HG03521 (cell line): Measurements from ENCODE around the gene TRMU.

Experiments
- ATAC-seq: cut with Tn5 transposase; IDR thresholded peaks from one replicate; pipeline ENCODE4 v1.9.1; 2021; ENCODE audit warnings: mild to moderate bottlenecking, moderate library complexity; ENCODE audit not compliant: unreplicated experiment

The TRMU gene

DNA sequence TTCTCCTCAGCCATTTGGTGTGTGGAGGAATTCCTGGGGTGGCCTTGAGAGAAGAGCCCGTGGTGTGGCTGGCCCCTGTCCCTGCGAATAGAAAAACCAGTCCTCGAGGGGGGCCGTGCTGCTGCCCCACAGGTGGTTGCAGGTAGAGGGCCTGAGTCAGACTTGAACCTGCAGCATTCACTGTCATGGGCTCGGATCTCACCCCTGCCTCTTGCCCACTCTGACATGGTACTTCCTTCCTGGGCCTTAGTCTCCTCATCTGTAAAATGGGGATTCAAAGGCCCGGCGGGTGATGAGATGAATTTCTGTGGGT is 19.4 kb downstream of the TRMU start:
- ATAC-seq: no peak

DNA sequence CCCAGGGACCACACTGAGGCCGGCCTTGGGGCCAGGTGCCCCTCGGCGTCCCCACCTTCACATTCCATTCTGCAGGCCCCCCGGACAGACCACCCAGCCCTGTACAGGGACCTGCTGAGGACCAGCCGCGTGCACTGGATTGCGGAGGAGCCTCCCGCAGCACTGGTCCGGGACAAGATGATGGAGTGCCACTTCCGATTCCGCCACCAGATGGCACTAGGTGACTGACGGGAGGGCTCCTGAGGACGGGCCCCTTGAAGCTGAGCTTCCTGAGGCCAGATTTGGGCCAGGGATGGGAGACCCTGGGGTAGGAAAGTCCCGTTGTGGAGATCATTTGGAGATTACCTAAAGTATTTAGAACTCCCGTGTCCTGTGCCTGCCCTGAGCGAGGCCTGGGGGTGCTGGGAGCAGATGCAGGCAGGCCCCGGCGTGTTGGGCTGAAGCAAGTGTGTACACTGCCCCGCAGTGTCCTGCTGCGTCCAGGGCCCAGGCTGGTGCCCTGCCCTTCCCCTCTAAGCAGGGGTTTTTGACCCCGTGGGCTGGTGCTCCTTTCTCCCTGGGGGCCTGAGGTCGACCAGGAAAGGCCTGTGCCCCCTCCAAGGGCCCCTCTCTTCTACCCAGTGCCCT is 20.0 kb downstream of the TRMU start:
- no peak for ATAC-seq

DNA sequence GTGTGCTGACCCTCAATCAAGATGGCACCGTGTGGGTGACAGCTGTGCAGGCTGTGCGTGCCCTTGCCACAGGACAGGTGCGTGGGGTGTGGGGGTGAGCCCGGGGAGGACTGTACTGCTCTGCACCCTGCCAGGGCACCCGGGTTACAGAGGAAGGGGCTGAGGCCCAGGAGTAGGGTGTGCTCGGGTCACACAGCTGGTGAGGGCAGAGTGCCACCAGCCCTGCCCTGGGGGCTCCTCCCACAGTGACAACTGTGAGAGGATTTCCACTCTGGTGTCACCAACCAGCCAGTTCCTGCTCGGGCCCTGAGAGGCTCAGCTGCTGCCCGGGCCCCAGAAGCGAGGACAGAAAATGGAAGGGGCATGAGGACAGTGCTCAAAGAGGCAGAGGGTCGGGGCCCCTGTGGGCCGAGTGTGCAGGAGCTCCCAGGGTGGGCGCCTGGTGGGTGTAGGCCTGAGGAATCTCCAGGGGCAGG is 20.5 kb downstream of the TRMU start:
- no peak for ATAC-seq

DNA sequence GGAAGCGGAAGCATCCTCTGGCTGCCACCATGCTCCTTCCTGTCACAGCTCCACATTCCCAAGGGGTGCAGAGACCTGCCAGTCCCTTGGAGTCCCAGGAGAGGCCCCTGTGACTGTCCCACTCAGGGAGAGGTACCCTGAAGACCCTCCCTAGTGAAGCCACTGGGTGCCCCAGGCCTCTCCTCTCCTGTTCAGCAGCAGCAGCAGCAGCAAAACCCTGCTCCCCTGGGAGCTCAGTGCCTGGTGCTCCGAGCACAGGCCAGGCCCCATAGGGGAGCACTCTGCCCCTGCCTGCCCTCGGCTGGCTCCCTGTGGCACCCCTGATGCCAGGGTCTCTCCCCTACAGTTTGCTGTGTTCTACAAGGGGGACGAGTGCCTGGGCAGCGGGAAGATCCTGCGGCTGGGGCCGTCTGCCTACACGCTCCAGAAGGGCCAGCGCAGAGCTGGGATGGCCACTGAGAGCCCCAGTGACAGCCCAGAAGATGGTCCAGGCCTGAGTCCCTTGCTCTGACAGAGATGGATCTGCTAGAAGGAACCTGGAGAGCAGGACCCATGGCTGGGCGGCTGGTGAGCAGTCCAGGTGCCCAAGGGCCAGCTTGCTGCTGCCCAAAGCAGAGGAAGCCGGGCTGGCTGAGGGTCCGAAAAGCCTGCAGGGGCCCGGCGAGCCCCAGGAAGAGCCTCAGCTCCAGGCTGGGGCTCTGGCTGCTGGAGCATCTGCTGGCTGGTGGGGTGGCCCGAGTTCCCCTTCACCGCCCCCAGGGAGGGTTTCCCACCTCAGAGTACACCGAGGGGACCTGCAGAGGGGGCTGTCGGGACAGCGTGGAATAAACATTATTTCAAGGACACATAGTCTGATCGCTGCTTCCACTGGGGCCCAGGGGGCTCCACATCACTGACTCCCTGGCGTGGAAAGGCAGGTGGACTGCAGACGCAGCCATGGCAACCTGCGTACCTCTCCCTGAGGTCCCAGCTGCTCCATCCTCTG is 21.3 kb downstream of the TRMU start:
- no peak for ATAC-seq

DNA sequence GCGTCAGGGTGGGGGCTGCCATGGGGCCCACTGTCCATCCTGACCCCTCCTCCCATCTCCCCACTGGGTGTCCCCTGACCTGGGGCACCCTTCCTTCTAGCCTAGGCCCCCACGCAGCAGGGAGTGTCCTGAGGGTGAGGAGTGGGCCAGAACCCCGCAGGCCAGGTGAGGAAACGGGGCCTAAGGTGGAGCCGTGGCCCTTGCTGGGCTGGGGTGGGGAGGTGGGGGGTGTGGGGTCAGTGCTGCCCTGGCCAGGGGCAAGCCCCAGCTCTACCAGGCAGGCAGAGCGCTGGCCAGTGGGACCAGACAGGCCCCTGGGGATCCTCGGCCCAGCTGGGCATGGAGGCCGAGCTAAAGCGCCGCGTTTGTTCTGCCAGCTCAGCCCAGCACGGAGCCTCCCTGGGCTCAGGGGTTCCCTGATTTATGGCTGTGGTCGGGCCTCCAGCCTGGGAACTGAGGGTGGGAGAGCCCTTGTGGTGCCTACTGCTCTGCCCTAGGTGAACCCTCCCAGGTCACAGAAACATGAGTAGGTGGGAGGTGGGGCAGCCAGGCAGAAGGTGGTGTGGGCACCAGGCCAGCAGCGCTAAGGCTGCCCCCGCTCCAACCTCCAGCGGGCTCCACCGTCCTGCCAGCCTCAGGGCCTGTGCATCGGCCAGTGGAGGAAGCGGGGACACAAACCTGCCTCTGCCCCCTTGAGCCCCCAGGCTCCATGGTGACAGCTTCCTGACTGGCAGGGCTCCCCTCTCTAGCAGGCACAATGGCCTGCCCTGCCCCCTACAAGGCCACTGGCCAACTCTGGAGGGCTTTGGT is 22.4 kb downstream of the TRMU start:
- no peak for ATAC-seq

DNA sequence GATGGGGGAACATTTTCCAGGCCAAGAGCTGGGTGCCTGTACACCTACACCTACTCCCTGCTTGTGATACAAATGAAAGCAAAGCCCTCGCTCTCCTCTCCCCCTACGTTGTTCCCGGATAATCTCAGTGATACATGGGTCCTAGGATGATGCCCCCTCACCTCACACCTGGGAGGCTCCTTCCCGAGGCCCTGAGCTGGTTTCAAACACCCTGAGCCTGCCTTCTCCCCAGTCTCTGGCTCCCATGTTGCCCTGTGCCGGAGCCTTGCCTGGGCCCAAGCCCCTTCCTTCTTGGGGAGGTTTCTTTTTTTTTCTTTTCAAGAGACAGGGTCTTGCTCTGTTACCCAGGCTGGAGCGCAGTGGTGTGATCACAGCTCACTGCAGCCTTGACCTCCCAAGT is 23.3 kb downstream of the TRMU start:
- no peak for ATAC-seq

DNA sequence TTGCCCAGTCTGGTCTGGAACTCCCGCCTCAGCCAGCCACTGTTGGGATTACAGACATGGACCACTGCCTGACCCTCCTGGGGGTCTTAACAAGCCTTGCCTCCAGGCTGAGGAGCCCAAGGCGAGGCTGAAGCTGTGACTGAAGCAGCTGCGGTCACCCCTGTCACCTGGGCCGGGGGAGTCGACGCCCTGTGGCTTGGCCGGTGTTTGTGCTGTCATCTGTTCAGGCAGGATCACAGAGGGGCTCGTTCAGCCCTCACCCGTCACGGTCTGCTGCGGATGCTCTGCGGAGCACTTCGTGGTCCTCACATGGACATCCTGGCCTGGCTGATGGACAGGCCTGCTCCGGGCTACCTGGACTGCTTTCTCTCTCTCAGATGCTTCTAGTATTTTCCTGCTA is 23.8 kb downstream of the TRMU start:
- no peak for ATAC-seq

DNA sequence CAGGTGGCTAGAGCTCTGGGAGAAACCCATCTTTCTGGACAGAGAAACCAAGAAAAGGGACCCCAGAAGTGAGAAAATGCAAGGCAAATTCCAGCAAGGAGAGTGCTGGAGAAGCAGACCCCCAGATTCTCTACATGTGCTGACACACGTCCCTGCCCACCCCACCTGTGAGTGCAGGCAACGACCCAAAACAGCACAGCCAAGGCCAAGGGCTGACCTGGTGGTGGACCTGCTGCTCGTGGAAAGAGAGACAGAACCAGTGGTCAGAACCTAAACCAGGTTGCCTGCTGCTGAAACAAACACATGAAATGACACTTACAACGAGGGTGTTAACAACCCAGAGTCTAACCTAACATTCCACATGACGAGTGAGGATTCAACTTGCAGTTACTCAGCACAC is 24.6 kb downstream of the TRMU start:
- no peak for ATAC-seq

DNA sequence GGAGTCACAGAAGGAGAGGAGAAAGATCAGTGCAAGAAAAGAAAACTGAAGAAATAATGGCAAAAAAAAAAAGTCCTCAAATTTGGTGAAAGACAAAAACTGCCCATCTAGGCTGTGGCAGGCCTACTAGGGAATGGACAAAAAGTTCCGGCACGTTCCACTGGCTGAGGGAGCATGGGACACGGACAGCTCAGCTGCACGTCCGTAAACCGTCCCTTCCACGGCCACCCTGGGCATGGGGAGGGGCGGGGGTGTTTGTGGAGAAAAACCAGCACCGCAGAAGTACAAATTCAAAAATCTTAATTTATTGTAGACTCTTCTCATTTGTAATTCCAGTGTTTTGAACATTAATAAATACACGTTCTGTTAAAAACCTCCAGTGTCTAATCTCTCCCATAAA is 25.4 kb downstream of the TRMU start:
- ATAC-seq: no peak

DNA sequence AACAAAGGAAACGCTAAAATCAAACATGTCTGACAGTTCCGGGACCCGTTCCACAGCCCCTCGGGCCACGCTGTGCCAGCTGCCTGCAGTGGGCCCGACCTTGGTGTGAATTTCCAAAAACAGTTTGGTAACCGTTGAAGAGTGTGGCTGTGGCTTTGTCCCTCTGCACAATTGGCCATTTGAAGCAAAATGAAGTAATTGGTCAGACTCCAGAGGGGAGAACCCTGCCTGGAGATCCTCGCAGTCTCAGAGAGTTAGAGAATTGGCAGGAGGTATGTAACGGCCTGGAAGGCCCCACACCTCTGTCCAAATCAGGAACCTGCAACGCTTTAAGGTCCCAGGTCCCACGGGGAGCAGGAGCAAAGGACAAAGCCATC is 26.3 kb downstream of the TRMU start:
- ATAC-seq: no peak

DNA sequence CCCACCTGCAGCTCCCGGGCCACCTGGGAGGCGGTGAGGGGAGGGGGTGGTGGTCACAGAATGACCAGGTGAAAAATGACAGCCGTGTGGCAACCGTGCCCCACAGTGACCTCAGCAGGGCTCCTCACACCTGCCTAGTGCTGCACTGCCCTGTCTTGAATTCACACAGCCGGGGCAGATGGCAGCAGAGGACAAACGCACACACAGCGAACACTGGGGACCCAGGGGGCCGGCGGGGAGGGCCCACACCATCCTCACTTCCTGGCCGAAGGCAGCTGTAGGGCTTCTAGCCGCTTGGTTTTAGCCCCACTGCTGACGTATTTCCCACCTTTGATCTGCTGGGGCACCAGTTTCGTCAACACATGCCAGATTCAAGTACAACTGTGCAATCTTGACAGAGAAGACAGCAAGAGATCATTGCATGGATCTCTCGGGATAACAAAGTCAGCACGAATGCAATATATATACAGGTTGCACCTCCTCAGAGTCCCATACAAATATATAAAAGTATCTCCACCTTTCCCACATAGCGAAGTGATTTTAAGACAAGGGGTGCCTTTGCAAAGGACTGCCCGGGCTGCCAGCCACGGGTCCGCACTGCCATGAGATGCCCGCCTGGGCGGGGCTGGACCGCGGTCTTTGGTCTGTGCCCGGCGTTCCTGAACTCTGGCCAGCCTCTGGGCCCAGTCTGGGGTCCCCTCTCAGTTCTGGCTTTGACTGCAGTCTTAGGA is 26.9 kb downstream of the TRMU start:
- no peak for ATAC-seq

DNA sequence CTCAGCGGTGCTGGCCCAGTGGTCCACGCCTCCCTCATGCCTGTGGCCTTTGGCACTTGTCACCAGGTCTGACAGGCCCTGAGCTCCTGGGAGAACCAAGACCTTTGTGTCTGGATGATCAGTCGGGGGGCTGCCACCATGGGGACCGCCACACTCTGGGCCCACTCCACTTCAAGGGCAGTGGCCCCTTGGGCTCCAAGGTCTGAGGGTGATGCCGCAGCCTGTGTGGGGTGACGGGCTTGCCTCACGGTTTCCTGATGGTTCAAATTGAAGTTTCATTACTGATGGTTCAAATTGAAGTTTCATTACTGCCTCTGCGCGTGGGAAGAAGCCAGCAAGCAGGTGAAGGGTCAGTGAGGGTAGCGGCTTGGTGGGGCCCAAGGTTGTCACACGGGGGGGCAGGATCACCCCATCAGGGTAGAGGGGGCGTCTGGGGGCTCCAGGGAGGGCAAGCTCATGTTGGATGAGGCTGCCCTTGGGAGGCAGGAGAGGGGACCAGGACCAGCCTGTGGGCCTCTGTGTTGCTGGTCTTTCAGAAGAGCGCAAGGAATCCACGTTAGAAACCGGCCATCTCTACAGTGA is 27.5 kb downstream of the TRMU start:
- ATAC-seq: no peak

DNA sequence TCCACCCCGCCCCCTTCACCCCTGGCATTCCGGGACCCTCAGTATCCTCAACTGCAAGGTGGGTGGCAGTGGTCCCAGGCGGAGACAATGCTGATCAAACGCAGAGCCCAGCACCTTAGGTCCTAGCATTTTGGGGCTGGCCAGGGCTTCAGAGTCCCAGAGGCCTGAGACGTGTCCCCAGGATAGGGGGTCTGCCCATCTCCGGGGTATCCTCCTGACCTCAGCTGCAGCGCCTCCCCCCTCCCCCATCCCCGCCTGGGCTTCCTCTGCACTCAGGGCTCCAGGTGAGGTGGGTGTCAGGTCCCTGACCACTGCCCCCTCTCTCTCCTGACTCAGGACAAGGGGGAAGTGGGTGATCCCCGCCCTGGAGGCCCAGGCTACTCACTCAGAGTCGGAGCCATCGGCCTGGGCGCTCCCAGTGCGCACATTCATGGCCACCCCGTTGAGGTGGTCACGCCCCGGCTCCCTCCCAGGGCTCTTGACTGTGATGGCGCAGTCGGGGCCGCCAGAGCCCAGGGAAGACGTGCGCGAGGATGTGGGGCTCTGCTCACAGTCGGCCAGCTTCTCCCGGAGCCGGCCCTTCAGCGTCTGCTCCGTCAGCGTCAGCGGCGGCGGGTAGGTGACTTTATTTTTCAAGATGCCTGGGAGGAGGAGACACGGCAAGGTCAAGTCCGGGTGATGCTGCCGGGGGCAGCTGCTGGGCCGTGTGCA is 28.3 kb downstream of the TRMU start:
- no peak for ATAC-seq

DNA sequence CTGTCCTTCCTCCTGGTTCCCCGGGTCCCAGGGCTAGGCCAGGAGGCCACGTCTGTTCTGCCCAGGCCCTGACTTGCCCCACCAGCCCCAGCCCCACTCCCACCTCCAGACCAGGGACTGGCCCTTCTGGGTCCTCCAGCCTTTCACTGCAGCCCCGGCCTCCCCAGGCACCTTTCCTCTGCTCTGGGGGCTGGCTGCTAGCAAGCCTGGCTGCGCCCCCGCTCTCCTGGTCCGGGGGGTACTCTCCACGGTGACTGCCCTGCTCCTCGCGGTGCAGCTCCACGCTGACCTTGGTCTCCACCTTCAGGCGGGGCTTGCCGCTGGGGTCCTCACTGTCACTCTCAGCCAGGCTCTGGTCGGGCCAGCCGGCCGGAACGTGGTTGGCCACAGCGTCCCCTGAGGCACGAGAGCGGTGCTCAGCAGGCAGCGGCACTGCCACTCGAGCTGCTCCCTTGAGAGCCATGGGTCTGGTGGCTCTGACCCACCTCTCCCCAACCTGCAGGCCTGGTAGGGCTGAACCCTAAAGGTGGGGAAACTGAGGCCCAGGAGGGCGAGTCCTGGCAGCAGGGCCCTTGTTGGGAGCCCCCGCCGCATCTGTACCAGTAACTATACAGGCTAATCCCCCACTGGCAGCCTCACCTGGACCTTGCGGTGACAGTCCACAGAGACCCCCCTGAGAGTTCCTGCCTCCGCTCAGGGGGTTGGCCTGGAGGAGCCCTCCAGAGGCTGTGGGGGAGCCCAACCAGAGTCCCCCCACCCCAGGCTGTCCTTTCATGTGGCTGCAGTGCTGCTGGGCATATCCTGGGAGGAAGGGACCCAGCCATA is 29.0 kb downstream of the TRMU start:
- no peak for ATAC-seq

DNA sequence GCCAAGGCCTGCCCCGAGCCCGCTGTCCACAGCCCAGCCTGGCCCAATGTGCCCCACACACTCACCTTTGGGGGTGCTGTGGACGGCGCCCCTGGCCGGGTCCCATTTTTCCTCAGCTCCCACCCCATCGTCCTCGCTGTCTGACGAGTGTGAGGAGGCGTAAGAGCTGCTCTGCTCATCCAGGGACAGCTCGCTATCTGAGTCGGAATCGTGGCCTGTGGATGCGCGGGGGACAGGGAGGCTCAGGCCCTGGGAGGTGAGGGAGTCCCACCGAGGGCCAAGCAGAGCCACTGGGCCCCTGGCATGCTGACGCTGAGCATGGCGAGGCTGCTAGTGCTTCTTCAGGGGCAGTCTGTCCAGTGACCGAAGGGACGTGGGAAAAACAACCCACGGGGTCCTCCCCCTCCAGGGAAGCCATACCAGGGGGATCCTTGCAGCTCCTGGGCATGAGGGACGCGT is 29.7 kb downstream of the TRMU start:
- ATAC-seq: no peak

DNA sequence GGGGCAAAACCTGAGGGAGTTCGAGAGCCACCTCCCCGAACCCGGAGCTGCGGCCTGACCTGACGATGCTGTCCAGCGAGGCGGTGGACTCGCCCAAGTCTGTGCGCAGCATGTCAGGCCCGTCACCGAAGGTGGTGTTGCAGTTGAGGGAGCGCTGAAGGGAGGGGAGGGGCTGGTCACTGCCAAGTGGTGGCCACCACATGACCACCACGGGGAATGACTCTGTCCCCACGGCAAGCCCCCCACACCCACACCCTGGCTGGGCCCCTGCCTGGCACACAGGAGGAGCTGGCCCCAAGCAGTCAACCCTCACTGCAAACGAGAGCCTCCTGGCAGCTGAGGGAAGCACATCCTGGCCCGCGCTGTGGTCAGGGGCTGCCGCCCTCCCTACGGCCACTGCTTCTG is 30.8 kb downstream of the TRMU start:
- ATAC-seq: no peak

DNA sequence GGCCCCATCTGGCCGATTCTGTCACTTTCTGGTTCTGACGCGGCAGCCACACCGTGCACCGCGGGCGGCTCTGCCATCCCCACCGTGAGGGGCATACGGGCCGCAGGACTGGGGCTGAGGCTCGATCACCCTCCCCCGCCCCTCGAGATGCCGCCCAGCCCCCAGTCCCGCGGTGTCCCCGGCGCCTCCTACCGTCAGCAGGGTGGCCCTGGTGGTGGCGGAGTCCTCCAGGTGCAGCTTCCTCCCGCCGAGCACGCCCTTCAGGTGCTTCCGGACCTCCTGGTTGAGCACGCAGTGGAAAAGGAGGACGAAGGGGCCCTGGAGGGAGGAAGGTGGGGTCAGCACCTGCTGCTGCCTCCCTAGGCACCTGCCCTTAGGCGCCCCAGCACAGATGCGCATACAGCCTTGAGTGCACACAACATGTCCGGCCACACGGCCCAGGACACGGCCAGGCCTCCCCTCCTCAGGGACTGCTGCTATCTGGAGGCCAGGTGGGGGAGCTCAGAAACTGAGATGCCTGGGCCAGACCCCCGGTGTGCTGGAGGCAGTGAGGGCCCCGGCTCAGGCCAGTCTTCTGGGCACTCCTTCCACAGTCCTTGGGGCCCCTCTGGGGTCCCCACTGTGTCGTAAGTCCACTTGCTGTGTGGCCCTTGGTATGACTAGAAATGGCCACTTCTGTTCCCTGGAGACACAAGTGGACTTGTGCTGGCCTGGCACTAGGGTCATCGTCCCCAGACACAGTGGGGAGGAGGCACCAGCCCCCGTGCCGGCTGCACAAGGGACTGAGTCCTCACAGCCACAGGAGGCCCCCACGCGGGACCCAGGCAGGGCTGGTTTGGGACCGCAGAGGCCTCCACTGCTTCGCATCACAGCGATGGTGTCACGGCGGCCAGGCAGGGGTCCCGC is 31.5 kb downstream of the TRMU start:
- no peak for ATAC-seq

DNA sequence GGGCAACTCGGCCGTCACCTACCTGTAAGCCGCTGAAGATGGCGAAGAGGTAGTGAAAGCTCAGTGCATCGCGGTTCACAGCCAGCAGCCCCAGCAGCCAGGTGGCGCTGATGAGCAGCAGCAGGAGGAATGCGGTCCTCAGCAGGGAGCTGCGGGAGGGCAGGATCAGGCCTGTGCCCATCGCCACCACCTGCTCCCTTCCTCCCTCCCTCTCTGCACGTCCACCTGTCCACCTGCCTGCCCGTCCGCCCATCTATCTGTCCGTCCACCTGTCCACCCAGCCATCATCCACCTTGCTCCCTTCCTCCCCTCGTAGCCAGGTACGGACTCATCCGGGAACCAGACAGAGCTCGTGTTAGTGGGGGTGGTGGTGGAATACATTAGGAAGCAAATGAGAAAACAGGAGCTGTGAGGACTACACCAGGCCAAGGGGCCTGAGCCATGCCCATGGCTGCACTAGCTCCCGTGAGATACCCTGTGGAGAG is 32.2 kb downstream of the TRMU start:
- ATAC-seq: no peak
